H9 (cell line): Measurements from ENCODE around the gene RXFP2. TPM values are rescaled to one million over a fixed set of nuclear protein-coding genes. Genes with fewer than 3 reads are reported as not detected.

ENCODE experiments used
- DNase-seq: peaks from one replicate; pipeline ENCODE4 v3.0.0-alpha.2; 2017
- H2AFZ ChIP-seq: one replicate; pipeline ENCODE4 v1.6.1; 2013; ENCODE audit warnings: mild to moderate bottlenecking, low read length, control low read depth, moderate library complexity
- H2AK5ac ChIP-seq: 2 replicates; pipeline ENCODE4 v1.6.1; 2013; ENCODE audit warnings: low read length, control low read depth, mixed read lengths; ENCODE audit not compliant: insufficient read length
- H2BK120ac ChIP-seq: one replicate; pipeline ENCODE4 v1.6.1; 2013; ENCODE audit warnings: low read depth, mild to moderate bottlenecking, low read length, control low read depth, inconsistent platforms; ENCODE audit not compliant: poor library complexity, severe bottlenecking
- H2BK12ac ChIP-seq: 2 replicates; pipeline ENCODE4 v1.6.1; 2013; ENCODE audit warnings: low read length, control low read depth, mixed read lengths, low read depth; ENCODE audit not compliant: insufficient read length
- H2BK15ac ChIP-seq: 2 replicates; pipeline ENCODE4 v1.6.1; 2013; ENCODE audit warnings: low read depth, low read length, control low read depth
- H2BK20ac ChIP-seq: one replicate; pipeline ENCODE4 v1.6.1; 2013; ENCODE audit warnings: low read depth, mild to moderate bottlenecking, low read length, control low read depth, inconsistent platforms; ENCODE audit not compliant: poor library complexity, severe bottlenecking
- H2BK5ac ChIP-seq: 2 replicates; pipeline ENCODE4 v1.6.1; 2013; ENCODE audit warnings: low read length, control low read depth, mixed read lengths; ENCODE audit not compliant: insufficient read length
- H3K14ac ChIP-seq: 2 replicates; pipeline ENCODE4 v1.6.1; 2013; ENCODE audit warnings: low read length, control low read depth; ENCODE audit not compliant: insufficient read depth
- H3K18ac ChIP-seq: 2 replicates; pipeline ENCODE4 v1.6.1; 2013; ENCODE audit warnings: low read depth, mild to moderate bottlenecking, mixed read lengths, low read length, control low read depth; ENCODE audit not compliant: insufficient read length
- H3K23ac ChIP-seq: 2 replicates; pipeline ENCODE4 v1.6.1; 2013; ENCODE audit warnings: low read length, control low read depth, mixed read lengths, low read depth; ENCODE audit not compliant: insufficient read length
- H3K23me2 ChIP-seq: 2 replicates; pipeline ENCODE4 v1.6.1; 2013; ENCODE audit warnings: low read depth, mild to moderate bottlenecking, mixed read lengths, low read length, control low read depth; ENCODE audit not compliant: insufficient read length, poor library complexity, severe bottlenecking
- H3K27ac ChIP-seq: 2 replicates; pipeline ENCODE4 v1.5.1; 2013; ENCODE audit warnings: low read length, control low read depth, mixed read lengths, low read depth; ENCODE audit not compliant: insufficient read length
- H3K27me3 ChIP-seq: 2 replicates; pipeline ENCODE4 v1.6.1; 2013; ENCODE audit warnings: low read length, control low read depth, inconsistent platforms; ENCODE audit not compliant: insufficient read depth
- H3K4ac ChIP-seq: 2 replicates; pipeline ENCODE4 v1.6.1; 2013; ENCODE audit warnings: low read depth, mild to moderate bottlenecking, control low read depth, inconsistent platforms, low read length, moderate library complexity
- H3K4me1 ChIP-seq: 2 replicates; pipeline ENCODE4 v1.6.1; 2013; ENCODE audit warnings: low read length, control low read depth, inconsistent platforms; ENCODE audit not compliant: insufficient read depth
- H3K4me2 ChIP-seq: 2 replicates; pipeline ENCODE4 v1.6.1; 2013; ENCODE audit warnings: low read length, control low read depth, mixed read lengths; ENCODE audit not compliant: insufficient read length, insufficient read depth
- H3K56ac ChIP-seq: 2 replicates; pipeline ENCODE4 v1.6.1; 2013; ENCODE audit warnings: low read depth, mild to moderate bottlenecking, mixed read lengths, low read length, control low read depth; ENCODE audit not compliant: insufficient read length
- H3K79me1 ChIP-seq: 2 replicates; pipeline ENCODE4 v1.6.1; 2013; ENCODE audit warnings: low read depth, mild to moderate bottlenecking, moderate library complexity, low read length, control low read depth, inconsistent platforms; ENCODE audit not compliant: insufficient read depth, poor library complexity, severe bottlenecking
- H3K79me2 ChIP-seq: 2 replicates; pipeline ENCODE4 v1.6.1; 2013; ENCODE audit warnings: low read length, control low read depth, inconsistent platforms; ENCODE audit not compliant: insufficient read depth
- H3K9ac ChIP-seq: 2 replicates; pipeline ENCODE4 v1.6.1; 2013; ENCODE audit warnings: low read length, control low read depth, mixed read lengths; ENCODE audit not compliant: insufficient read length; ENCODE audit errors: extremely low read depth
- H3K9me3 ChIP-seq: one replicate; pipeline ENCODE4 v1.6.1; 2013; ENCODE audit warnings: low read depth, low read length, inconsistent platforms; ENCODE audit not compliant: control insufficient read depth
- H3T11ph ChIP-seq: one replicate; pipeline ENCODE4 v1.6.1; 2013; ENCODE audit warnings: mild to moderate bottlenecking, low read length, control low read depth, inconsistent platforms
- H4K20me1 ChIP-seq: one replicate; pipeline ENCODE4 v1.6.1; 2013; ENCODE audit not compliant: control insufficient read depth, insufficient read length, insufficient read depth
- H4K5ac ChIP-seq: 2 replicates; pipeline ENCODE4 v1.6.1; 2013; ENCODE audit warnings: low read depth, mild to moderate bottlenecking, mixed read lengths, low read length, control low read depth; ENCODE audit not compliant: insufficient read length
- H4K8ac ChIP-seq: replicated peaks from 2 replicates; pipeline ENCODE4 v1.6.1; 2013; ENCODE audit warnings: low read length, control low read depth, mixed read lengths, low read depth; ENCODE audit not compliant: insufficient read length
- H4K91ac ChIP-seq: 2 replicates; pipeline ENCODE4 v1.6.1; 2013; ENCODE audit warnings: low read depth, mild to moderate bottlenecking, moderate library complexity, mixed read lengths, low read length, control low read depth; ENCODE audit not compliant: insufficient read length
- H3K27ac Mint-ChIP-seq, 3 experiments: 2 replicates in 2 of 3; 3 replicates in 1 of 3; pipeline ENCODE4 v1.8.0; 2020 to 2021; ENCODE audit warnings: mixed read lengths in 3 of 3, mild to moderate bottlenecking in 1 of 3, moderate library complexity in 1 of 3
- H3K27me3 Mint-ChIP-seq: 2 replicates; pipeline ENCODE4 v1.8.0; 2021; ENCODE audit warnings: low read depth, mild to moderate bottlenecking, moderate library complexity, mixed read lengths
- H3K36me3 Mint-ChIP-seq, 3 experiments: 2 replicates in 2 of 3; 3 replicates in 1 of 3; pipeline ENCODE4 v1.8.0; 2020 to 2021; ENCODE audit warnings: low read depth in 3 of 3, mixed read lengths in 3 of 3; ENCODE audit not compliant: insufficient read depth in 1 of 3
- H3K4me1 Mint-ChIP-seq, 2 experiments: 2 replicates each; pipeline ENCODE4 v1.8.0; 2020; ENCODE audit warnings: mixed read lengths in 2 of 2
- H3K4me3 Mint-ChIP-seq, 2 experiments: 2 replicates in 1 of 2; 3 replicates in 1 of 2; pipeline ENCODE4 v1.8.0; 2020 to 2021; ENCODE audit warnings: mild to moderate bottlenecking in 2 of 2, mixed read lengths in 2 of 2, moderate library complexity in 1 of 2
- H3K9me3 Mint-ChIP-seq, 2 experiments: 2 replicates in 1 of 2; 3 replicates in 1 of 2; pipeline ENCODE4 v1.8.0; 2020; ENCODE audit warnings: mild to moderate bottlenecking in 2 of 2, mixed read lengths in 2 of 2, moderate library complexity in 1 of 2
- WGBS: extraction: QIAGEN DNeasy Blood & Tissue Kit; methylation state at CpG from one replicate; pipeline ENCODE4 v1.1.7; 2013; ENCODE audit warnings: missing lambda C conversion rate, low lambda C conversion rate, mixed read lengths; ENCODE audit not compliant: insufficient read length; ENCODE audit errors: extremely low coverage; 5-methylcytosine and 5-hydroxymethylcytosine counted together
- total RNA-seq: library from RNA; stranded (reverse); gene quantifications from 2 replicates; pipeline ENCODE4 v1.2.1, GENCODE V29; 2021
- TF ChIP-seq, protein P1 (sequence below): fragments of 200-600 bp; sonication (generic); conservative IDR thresholded peaks from 3 replicates; pipeline ENCODE4 v1.8.0; 2021; ENCODE audit warnings: antibody characterized with exemption, mild to moderate bottlenecking

Gene RXFP2
- total RNA-seq, 1 experiment from 2014 or later = not detected

- WGBS = no CpG with 5 or more reads among the region's 1 CpG
- Histone ChIP-seq H4K8ac (no peak overlapping the region), H2AFZ (no peak overlapping the region), H2BK120ac (no peak overlapping the region), H3K23ac (no peak overlapping the region), H3K18ac (no peak overlapping the region), H2BK20ac (no peak overlapping the region), H2AK5ac (no peak overlapping the region), H3K4me1 (no peaks in the 10 kb centered on the region; the same call in 1 of the 2 replicates), H3T11ph (no peak overlapping the region), H3K27me3 (no peaks in the 10 kb centered on the region), H3K14ac (no peak overlapping the region), H2BK12ac (no peak overlapping the region), H3K4ac (no peak overlapping the region), H3K9ac (no peak overlapping the region), H3K9me3 (no peaks in the 10 kb centered on the region), H3K79me2 (no peaks in the 10 kb centered on the region), H3K56ac (no peak overlapping the region), H4K91ac (no peak overlapping the region), H3K23me2 (no peaks in the 10 kb centered on the region), H4K5ac (no peak overlapping the region), H3K27ac (no peak overlapping the region), H2BK15ac (no peak overlapping the region), H3K4me2 (no peak overlapping the region), H4K20me1 (no peaks in the 10 kb centered on the region), H3K79me1 (no peaks in the 10 kb centered on the region), H2BK5ac (no peak overlapping the region)
- H3K27me3 Mint-ChIP-seq = peaks cover 1% of the 10 kb centered on the region; the same call in 1 of the 2 replicates
- H3K36me3 Mint-ChIP-seq = no peaks in the 10 kb centered on the region
- TF ChIP-seq, protein P1, sequence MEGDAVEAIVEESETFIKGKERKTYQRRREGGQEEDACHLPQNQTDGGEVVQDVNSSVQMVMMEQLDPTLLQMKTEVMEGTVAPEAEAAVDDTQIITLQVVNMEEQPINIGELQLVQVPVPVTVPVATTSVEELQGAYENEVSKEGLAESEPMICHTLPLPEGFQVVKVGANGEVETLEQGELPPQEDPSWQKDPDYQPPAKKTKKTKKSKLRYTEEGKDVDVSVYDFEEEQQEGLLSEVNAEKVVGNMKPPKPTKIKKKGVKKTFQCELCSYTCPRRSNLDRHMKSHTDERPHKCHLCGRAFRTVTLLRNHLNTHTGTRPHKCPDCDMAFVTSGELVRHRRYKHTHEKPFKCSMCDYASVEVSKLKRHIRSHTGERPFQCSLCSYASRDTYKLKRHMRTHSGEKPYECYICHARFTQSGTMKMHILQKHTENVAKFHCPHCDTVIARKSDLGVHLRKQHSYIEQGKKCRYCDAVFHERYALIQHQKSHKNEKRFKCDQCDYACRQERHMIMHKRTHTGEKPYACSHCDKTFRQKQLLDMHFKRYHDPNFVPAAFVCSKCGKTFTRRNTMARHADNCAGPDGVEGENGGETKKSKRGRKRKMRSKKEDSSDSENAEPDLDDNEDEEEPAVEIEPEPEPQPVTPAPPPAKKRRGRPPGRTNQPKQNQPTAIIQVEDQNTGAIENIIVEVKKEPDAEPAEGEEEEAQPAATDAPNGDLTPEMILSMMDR = no peak
- H3K27ac Mint-ChIP-seq = no peak overlapping the region
- no peak for DNase-seq
- no peak overlapping the region for H3K4me3 Mint-ChIP-seq
- peaks cover 5% of the 10 kb centered on the region in 2 experiments; a peak in 2 of 4 replicates for H3K4me1 Mint-ChIP-seq
- no peaks in the 10 kb centered on the region for H3K9me3 Mint-ChIP-seq
Observed at GRCh38 chr13:31835932-31836331, 96.6 kb downstream of the RXFP2 start.
